GM12878 (cell line): ENCODE data around the gene SOWAHB. TPM values are rescaled to one million over a fixed set of nuclear protein-coding genes. Genes with fewer than 3 reads are reported as not detected.

ENCODE experiments used
- ATAC-seq: fragments of 200-7000 bp; cut with Tn5 transposase; 3 replicates; pipeline ENCODE4 v1.9.1; 2020; ENCODE audit warnings: mild to moderate bottlenecking, moderate library complexity
- BruUV-seq: library from RNA; stranded (reverse); fragments of 400-500 nt; replicated peaks from 2 replicates; lab custom pipeline; 2021; lab: Mats Ljungman, UMichigan
- CTCF ChIA-PET: fragments of 300-600 bp; sonication (Branson Sonifier 250); formaldehyde crosslinking; extraction: SDS; loops from one replicate; lab custom pipeline; 2021; ENCODE audit warnings: inconsistent platforms; lab: Yijun Ruan, JAX
- POLR2A ChIA-PET: fragments of 350-600 bp; formaldehyde crosslinking; extraction: SDS; loops from one replicate; lab custom pipeline; 2021; ENCODE audit warnings: inconsistent platforms; lab: Charles Lee
- RAD21 ChIA-PET: fragments of 300-600 bp; sonication (Branson Sonifier 250); formaldehyde crosslinking; loops from one replicate; lab custom pipeline; 2023; ENCODE audit warnings: antibody characterized with exemption; ENCODE audit not compliant: unreplicated experiment; lab: Charles Lee
- SMC1A ChIA-PET: fragments of 300-600 bp; sonication (Branson Sonifier 250); formaldehyde crosslinking; loops from one replicate; lab custom pipeline; 2023; ENCODE audit not compliant: unreplicated experiment, uncharacterized antibody; lab: Charles Lee
- DNase-seq: peaks from one replicate; pipeline ENCODE4 v3.0.0-alpha.2; 2011; ENCODE audit warnings: low read depth, low spot score
- FAIRE-seq: peaks from 3 replicates; lab custom pipeline; 2011; peaks lifted over from hg19 to GRCh38; lab: Jason Lieb, UNC
- H2AFZ ChIP-seq: 2 replicates; pipeline ENCODE4 v1.6.0; 2011; ENCODE audit warnings: low read depth, low read length, control low read depth; ENCODE audit not compliant: control insufficient read depth
- H3K27ac ChIP-seq: 2 replicates; pipeline ENCODE4 v1.5.1; 2011; ENCODE audit warnings: control low read depth; ENCODE audit not compliant: control insufficient read depth, insufficient read depth
- H3K27me3 ChIP-seq, 2 experiments: replicated peaks in 1 of 2; 2 replicates each; pipeline versions ENCODE4 v1.6.0 to v1.6.1; 2011; ENCODE audit warnings: low read length in 1 of 2; ENCODE audit not compliant: control insufficient read depth in 2 of 2, insufficient read depth in 2 of 2
- H3K36me3 ChIP-seq, 2 experiments: 2 replicates each; pipeline ENCODE4 v1.5.1; 2011; ENCODE audit warnings: low read length in 1 of 2; ENCODE audit not compliant: control insufficient read depth in 2 of 2, insufficient read depth in 2 of 2
- H3K4me1 ChIP-seq: 2 replicates; pipeline ENCODE4 v1.6.1; 2011; ENCODE audit warnings: mild to moderate bottlenecking, low read length, moderate library complexity, mixed read lengths; ENCODE audit not compliant: control insufficient read depth, insufficient read depth
- H3K4me2 ChIP-seq: 2 replicates; pipeline ENCODE4 v1.6.0; 2011; ENCODE audit warnings: control low read depth; ENCODE audit not compliant: control insufficient read depth, insufficient read depth
- H3K4me3 ChIP-seq: fragments of 200-600 bp; sonication (generic); 2 replicates; pipeline ENCODE4 v1.5.1; 2016
- H3K79me2 ChIP-seq: 2 replicates; pipeline ENCODE4 v1.6.0; 2011; ENCODE audit warnings: low read length; ENCODE audit not compliant: control insufficient read depth, insufficient read depth
- H3K9ac ChIP-seq: 2 replicates; pipeline ENCODE4 v1.8.0; 2011; ENCODE audit warnings: low read length, control low read depth, mixed read lengths; ENCODE audit not compliant: control insufficient read depth, insufficient read depth
- H3K9me3 ChIP-seq: replicated peaks from 3 replicates; pipeline ENCODE4 v1.5.1; 2011; ENCODE audit warnings: mild to moderate bottlenecking, low read length; ENCODE audit not compliant: control insufficient read depth, insufficient read depth
- H4K20me1 ChIP-seq: 2 replicates; pipeline ENCODE4 v1.6.0; 2011; ENCODE audit not compliant: control insufficient read depth, insufficient read depth
- NFIC ChIP-seq: IDR thresholded peaks from 2 replicates; pipeline ENCODE4 v1.6.1; 2012; ENCODE audit warnings: low read depth, mild to moderate bottlenecking, inconsistent platforms, low read length, moderate library complexity
- NFYB ChIP-seq: IDR thresholded peaks from 2 replicates; pipeline ENCODE4 v1.6.1; 2011; ENCODE audit warnings: low read depth, mild to moderate bottlenecking, low read length, improper control_type of control experiment, moderate library complexity; ENCODE audit not compliant: insufficient read depth
- REST ChIP-seq: IDR thresholded peaks from 2 replicates; pipeline ENCODE4 v1.6.1; 2012; ENCODE audit warnings: mild to moderate bottlenecking, low read depth, low read length
- WGBS: methylation state at CpG from one replicate; pipeline ENCODE4 v1.1.6; 2016; ENCODE audit warnings: low lambda C conversion rate; ENCODE audit not compliant: insufficient replicate concordance, insufficient coverage; ENCODE audit errors: missing lambda C conversion rate; 5-methylcytosine and 5-hydroxymethylcytosine counted together
- in situ Hi-C: fragments of 300-500 bp; cut with MboI; formaldehyde crosslinking; loops from 9 replicates; pipeline ENCODE4 v1.14.3; 2018; ENCODE audit warnings: mixed read lengths
- intact Hi-C: fragments of 100-400 bp; cut with micrococcal nuclease; formaldehyde crosslinking; loops from one replicate; pipeline ENCODE4 v1.14.2; 2022; ENCODE audit not compliant: unreplicated experiment
- polyA plus RNA-seq, 11 experiments: library from polyadenylated mRNA; depleted of rRNA in 4 of 11; unstranded in 6 of 11; stranded (reverse) in 5 of 11; fragments of >200 nt; fragmentation: Nextera tagmentation in 4 of 11; fragmentation: Illumina TruSeq in 1 of 11; extraction: Ambion mirVana in 4 of 11; extraction: Trizol in 1 of 11; gene quantifications; 1 replicate in 1 of 11; 2 replicates in 10 of 11; pipeline versions ENCODE4 v1.2.1 to v1.2.3, GENCODE V29; 2011 to 2016; ENCODE audit warnings: inconsistent platforms in 2 of 11, missing spikeins in 2 of 11, low read depth in 1 of 11
- total RNA-seq, 4 experiments: library from RNA; depleted of rRNA in 3 of 4; stranded (reverse); fragments of >200 nt in 3 of 4; fragmentation: Illumina TruSeq in 1 of 4; extraction: Trizol in 1 of 4; gene quantifications; 2 replicates each; pipeline versions ENCODE4 v1.2.1 to v1.2.3, GENCODE V29; 2013 to 2021

The SOWAHB gene
- total and polyA plus RNA-seq, 10 of the 15 experiments (the other 5 are each of a cell fraction or from before 2014, with no cell fraction given): 0.01 to 0.13 (median 0.05) TPM; not detected in 4

GRCh38 chr4:76883147-76883546 is 14.8 kb downstream of the SOWAHB start:
- SMC1A ChIA-PET: interaction anchor here (0.7 kb wide), 1 partner anchor 8 kb away, joined by 3 read pairs; no protein-coding TSS in a partner anchor
- Histone ChIP-seq H3K9ac (no peak overlapping the region), H3K36me3 (no peaks in the 10 kb centered on the region), H3K9me3 (no peaks in the 10 kb centered on the region; the same call in 2 of the 3 replicates), H3K4me3 (no peak overlapping the region), H3K4me2 (no peak overlapping the region), H3K27ac (no peak overlapping the region), H3K79me2 (no peaks in the 10 kb centered on the region), H2AFZ (no peak overlapping the region), H4K20me1 (no peaks in the 10 kb centered on the region), H3K4me1 (no peaks in the 10 kb centered on the region), H3K27me3 (peaks cover 0 to 2% of the 10 kb centered on the region in 2 experiments; a peak in 1 of 4 replicates)
- intact Hi-C loops: no loop called here
- DNase-seq (no peak), FAIRE-seq (no peak), ATAC-seq (no peak)
- RAD21 ChIA-PET: no interaction called here
- CTCF ChIA-PET: no interaction called here
- 40% methylated on average over 8 of the region's 8 CpGs for WGBS
- POLR2A ChIA-PET: no interaction called here
- no TSS peak for BruUV-seq
- in situ Hi-C loops: no loop called here
- TF ChIP-seq REST (no peak), NFYB (no peak), NFIC (no peak)
- TF ChIP-seq, all 136 proteins: peak for 0
